AG04450 (cell line): ENCODE data around the gene DIP2A. TPM values are rescaled to one million over a fixed set of nuclear protein-coding genes. Genes with fewer than 3 reads are reported as not detected.

Source experiments
- CTCF ChIA-PET: fragments of 300-600, 350-600 bp; formaldehyde crosslinking; extraction: SDS; loops from one replicate; lab custom pipeline; 2022; ENCODE audit warnings: antibody characterized with exemption, inconsistent platforms; lab: Charles Lee
- POLR2A ChIA-PET: fragments of 350-600 bp; formaldehyde crosslinking; extraction: SDS; loops from one replicate; lab custom pipeline; 2021; ENCODE audit warnings: antibody characterized with exemption, inconsistent platforms; lab: Yijun Ruan, JAX
- DNase-seq: peaks from one replicate; pipeline ENCODE4 v3.0.0-alpha.2; 2011; ENCODE audit warnings: low read depth, low spot score
- H3K27ac ChIP-seq: one replicate; pipeline ENCODE4 v1.5.1; 2012; ENCODE audit warnings: low read depth, low read length, control low read depth
- H3K27me3 ChIP-seq: one replicate; pipeline ENCODE4 v1.6.0; 2012; ENCODE audit warnings: low read length; ENCODE audit not compliant: control insufficient read depth, insufficient read depth
- H3K4me3 ChIP-seq: 2 replicates; pipeline ENCODE4 v1.5.1; 2011; ENCODE audit warnings: mild to moderate bottlenecking, low read depth, low read length, control low read depth
- H3K9me3 ChIP-seq: 2 replicates; pipeline ENCODE4 v1.5.1; 2012; ENCODE audit warnings: low read length; ENCODE audit not compliant: control insufficient read depth, insufficient read depth
- polyA plus RNA-seq: library from polyadenylated mRNA; depleted of rRNA; stranded (reverse); fragments of >200 nt; gene quantifications from 2 replicates; pipeline ENCODE4 v1.2.3, GENCODE V29; 2011
- TF ChIP-seq, protein P1 (sequence below): IDR thresholded peaks from 2 replicates; pipeline ENCODE4 v1.5.1; 2011; ENCODE audit warnings: low read depth, low read length, control low read depth, inconsistent platforms

Gene DIP2A
- polyA plus RNA-seq, 1 experiment = 21.0 TPM

DNA sequence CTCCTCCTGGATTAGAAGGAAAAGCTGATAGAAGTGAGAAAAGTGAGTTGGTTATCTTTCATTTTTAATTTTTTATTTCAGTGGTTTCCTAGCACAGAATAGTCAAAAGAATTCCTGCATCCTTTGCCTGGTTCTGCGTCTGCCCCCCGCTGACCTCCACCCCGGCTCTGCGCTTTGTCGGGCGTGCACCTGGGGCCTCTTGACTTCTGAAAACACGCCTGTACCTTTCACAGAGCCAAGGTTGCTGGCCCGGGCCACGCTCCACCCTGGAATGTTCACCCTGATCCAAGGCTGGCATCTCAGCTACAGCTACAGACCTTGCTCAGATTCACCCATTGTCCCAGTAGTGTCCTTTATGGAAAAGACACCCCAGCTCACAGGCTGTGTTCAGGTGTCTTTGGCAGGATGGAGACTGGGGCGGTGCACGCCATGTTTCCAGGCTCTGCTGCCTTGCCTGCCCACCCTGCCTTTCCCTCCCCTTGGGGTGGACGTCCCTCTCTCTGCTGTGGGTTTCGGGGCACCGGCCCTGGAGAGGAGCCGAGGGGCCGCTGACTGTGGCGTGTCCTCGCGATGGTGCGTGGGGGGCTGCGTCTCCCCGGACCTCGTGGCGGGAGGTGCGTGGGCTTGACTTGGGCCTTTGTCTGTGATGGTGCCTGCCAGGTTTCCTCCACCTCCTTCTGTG lies 40.3 kb upstream of the DIP2A start:
- H3K27ac ChIP-seq = no peak overlapping the region
- ChIA-PET POLR2A (no interaction called here), CTCF (no interaction called here)
- H3K4me3 ChIP-seq = no peak overlapping the region
- H3K9me3 ChIP-seq = no peaks in the 10 kb centered on the region; the same call in 1 of the 2 replicates
- DNase-seq = no peak
- H3K27me3 ChIP-seq = no peaks in the 10 kb centered on the region
- TF ChIP-seq, protein P1, sequence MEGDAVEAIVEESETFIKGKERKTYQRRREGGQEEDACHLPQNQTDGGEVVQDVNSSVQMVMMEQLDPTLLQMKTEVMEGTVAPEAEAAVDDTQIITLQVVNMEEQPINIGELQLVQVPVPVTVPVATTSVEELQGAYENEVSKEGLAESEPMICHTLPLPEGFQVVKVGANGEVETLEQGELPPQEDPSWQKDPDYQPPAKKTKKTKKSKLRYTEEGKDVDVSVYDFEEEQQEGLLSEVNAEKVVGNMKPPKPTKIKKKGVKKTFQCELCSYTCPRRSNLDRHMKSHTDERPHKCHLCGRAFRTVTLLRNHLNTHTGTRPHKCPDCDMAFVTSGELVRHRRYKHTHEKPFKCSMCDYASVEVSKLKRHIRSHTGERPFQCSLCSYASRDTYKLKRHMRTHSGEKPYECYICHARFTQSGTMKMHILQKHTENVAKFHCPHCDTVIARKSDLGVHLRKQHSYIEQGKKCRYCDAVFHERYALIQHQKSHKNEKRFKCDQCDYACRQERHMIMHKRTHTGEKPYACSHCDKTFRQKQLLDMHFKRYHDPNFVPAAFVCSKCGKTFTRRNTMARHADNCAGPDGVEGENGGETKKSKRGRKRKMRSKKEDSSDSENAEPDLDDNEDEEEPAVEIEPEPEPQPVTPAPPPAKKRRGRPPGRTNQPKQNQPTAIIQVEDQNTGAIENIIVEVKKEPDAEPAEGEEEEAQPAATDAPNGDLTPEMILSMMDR = no peak

DNA sequence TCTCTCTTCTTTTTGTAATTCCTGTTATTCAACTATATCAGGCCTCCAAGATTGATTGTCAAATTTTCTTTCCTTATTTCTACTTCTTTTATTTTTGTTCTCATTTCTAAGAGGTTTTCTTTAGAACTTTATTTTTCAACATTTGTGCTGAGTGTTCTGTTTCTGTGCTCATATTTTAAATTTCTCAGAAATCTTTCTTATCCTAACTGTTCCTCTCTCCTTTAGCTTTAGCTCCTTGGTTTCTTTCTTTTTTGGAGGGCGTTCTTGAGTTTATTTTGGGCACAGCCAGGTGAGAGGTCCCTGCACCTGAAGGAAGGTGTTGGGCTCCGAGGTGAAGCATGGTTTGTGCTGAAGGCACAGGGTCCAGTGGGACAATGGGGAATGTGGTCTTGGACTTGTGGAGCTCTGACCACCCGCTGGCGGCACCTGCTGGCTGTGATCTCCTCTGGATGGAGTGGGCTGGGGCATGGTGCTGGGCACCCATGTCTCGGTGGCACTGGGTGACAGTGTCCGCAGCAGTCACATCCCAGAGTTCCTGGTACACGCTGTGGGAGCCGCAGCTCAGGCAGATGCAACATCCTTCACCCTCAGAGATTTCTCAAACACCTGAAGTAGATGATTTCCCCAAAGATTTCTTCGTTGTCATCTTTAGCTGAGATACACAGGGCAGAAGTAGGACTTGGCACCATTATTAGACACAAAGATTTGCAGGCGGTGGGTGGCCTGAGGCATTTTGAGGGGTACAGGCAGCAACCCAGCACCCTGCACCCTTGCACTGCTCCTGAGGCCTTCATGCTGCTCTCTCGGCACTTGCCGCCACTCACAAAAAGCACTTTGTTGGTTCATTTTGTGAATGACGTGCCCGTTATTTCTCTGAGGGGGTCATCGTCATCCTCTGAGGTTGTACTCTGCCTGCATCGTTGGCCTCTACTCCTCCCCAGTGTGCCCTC lies 38.2 kb upstream of the DIP2A start:
- ChIA-PET CTCF (no interaction called here), POLR2A (interaction anchor here (0.6 kb wide), 1 partner anchor 658 kb away, joined by 6 read pairs; no protein-coding TSS in a partner anchor)
- TF ChIP-seq, protein P1 = no peak; the same call in 1 of the 2 replicates
- H3K27ac ChIP-seq = no peak overlapping the region
- no peak overlapping the region for H3K4me3 ChIP-seq
- H3K27me3 ChIP-seq = no peaks in the 10 kb centered on the region
- DNase-seq = no peak
- no peaks in the 10 kb centered on the region; the same call in 1 of the 2 replicates for H3K9me3 ChIP-seq

DNA sequence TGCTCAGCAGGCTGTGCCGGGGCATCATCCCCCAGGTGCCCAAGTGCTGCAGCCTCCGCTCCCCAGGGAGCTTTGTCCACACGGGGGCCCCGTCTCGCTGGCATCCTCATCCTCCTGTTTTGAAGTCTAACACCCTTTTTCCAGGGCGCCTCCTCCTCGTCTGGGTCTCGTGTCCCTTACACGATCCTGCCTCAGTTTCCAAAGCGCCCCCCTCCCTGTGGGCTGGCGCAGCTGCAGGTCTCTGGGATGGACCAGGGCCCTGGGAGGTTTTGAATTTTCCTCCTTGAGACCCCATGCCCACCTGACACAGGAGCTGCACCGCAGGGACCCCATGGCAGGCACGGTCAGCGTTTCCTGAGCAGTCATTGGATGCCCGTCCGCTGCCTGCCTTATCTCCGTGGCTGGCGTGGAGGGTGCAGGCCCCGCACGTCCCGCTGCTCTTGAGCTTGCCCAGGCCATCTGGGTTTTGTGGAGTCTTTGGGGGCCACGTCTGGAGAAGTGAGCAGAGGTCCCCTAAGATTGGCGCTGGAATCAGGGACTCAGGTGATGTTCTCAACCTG lies 37.4 kb upstream of the DIP2A start:
- H3K27ac ChIP-seq = no peak overlapping the region
- no peak for DNase-seq
- no peak overlapping the region for H3K4me3 ChIP-seq
- ChIA-PET POLR2A (no interaction called here), CTCF (no interaction called here)
- TF ChIP-seq, protein P1 = no peak
- H3K9me3 ChIP-seq = no peaks in the 10 kb centered on the region; the same call in 1 of the 2 replicates
- no peaks in the 10 kb centered on the region for H3K27me3 ChIP-seq

DNA sequence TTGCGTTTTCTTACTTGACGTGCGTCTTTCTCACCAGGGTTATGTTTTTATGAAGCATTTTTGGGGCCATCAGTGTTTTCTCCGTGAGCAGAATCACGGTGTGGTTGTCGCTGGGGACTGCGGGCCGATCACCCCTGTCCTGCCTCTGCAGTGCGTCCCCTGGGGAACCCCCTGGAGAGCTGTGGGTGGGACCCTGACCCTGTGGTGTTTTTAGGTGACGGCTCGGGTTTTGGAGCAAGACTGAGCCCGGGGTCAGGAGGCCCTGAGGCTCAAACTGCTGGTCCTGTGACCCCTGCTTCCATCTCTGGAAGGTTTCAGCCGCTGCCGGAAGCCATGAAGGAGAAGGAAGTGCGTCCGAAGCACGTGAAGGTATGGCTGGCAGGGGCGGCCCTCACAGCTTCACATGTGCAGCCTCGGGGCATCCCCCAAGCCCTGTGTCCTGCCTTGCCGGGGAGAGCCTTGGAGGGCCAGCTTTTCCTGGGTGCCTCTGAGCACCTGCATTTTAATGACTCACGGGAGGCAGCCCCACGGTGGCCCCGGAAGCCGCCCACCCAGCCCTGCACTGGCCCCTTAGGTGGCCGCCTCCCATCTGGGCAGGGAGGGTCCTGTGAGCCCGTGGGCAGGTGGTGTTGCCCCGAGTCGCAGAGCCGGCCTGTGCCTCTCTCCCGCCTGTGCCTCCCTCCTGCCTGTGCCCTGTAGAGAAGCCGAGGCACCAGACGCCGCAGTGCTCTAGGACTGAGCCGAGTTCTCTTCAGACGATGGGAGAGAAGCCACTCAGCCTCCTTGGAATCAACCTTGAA lies 36.7 kb upstream of the DIP2A start:
- no peak overlapping the region for H3K27ac ChIP-seq
- POLR2A ChIA-PET = no interaction called here
- no peaks in the 10 kb centered on the region; the same call in 1 of the 2 replicates for H3K9me3 ChIP-seq
- TF ChIP-seq, protein P1 = no peak
- DNase-seq = no peak
- H3K27me3 ChIP-seq = no peaks in the 10 kb centered on the region
- no peak overlapping the region for H3K4me3 ChIP-seq
- CTCF ChIA-PET = no interaction called here
